ENCODE data around the gene PHF21A. TPM values are rescaled to one million over a fixed set of nuclear protein-coding genes. Genes with fewer than 3 reads are reported as not detected.

Gene PHF21A
- total RNA-seq, 4 donors from 2014 or later = 11.2 to 22.3 (median 15.9) TPM

DNA sequence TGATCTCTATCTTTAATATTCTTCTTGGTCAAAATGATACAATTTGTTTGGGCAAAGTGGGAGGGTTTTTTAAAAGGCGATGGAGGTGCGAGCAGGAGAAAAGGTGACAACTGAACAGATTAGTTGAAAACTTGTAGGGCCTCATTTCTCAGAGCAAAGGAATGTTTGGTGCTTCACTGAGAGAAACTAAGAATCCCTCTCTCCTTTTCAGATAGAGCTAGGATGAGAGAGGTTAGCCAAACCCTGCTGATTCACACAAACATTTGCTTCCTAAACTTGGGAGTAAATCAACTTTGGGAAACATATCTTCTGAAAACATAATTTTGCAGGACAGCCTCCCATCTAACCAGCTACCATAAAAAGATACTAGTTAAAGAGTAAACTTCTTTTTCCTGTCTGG is 57.0 kb downstream of the PHF21A start:
- peak overlapping the region in 3 of 4 donors; percentile 78 to 85 (median 83) for H3K27ac ChIP-seq
- TF ChIP-seq POLR2A (IDR thresholded peaks at IDR 0.05) = no peak
- no peak for TF ChIP-seq CTCF (IDR thresholded peaks at IDR 0.05)
- no peaks in the 10 kb centered on the region for H3K9me3 ChIP-seq
- no peak for DNase-seq
- peaks cover 0 to 74% (median 20%) of the 10 kb centered on the region in 3 donors for H3K4me1 ChIP-seq
- no peaks in the 10 kb centered on the region for H3K36me3 ChIP-seq
- H3K4me3 ChIP-seq = no peak overlapping the region
- 32 to 80% methylated on average over 2 of the region's 2 CpGs for WGBS, 2 donors
- no peaks in the 10 kb centered on the region for H3K27me3 ChIP-seq
- intact Hi-C loops (cut with DNase I) = no loop called here

GRCh38 chr11:46063138-46063537 is 58.1 kb downstream of the PHF21A start:
- Histone ChIP-seq H3K4me3 (no peak overlapping the region), H3K36me3 (no peaks in the 10 kb centered on the region), H3K27ac (peak overlapping the region in 1 of 4 donors; percentile 83), H3K27me3 (no peaks in the 10 kb centered on the region), H3K9me3 (no peaks in the 10 kb centered on the region), H3K4me1 (peaks cover 0 to 64% (median 20%) of the 10 kb centered on the region in 3 donors)
- intact Hi-C loops (cut with DNase I) = no loop called here
- DNase-seq = no peak
- WGBS, 2 donors = 79 to 96% methylated on average over 3 of the region's 3 CpGs
- no peak for TF ChIP-seq POLR2A (IDR thresholded peaks at IDR 0.05)
- no peak for TF ChIP-seq CTCF (IDR thresholded peaks at IDR 0.05)

GRCh38 chr11:46060013-46060412 is 61.2 kb downstream of the PHF21A start:
- no peak for DNase-seq
- TF ChIP-seq CTCF (IDR thresholded peaks at IDR 0.05) (no peak), POLR2A (IDR thresholded peaks at IDR 0.05) (no peak)
- Histone ChIP-seq H3K36me3 (no peaks in the 10 kb centered on the region), H3K27me3 (no peaks in the 10 kb centered on the region), H3K27ac (no peak overlapping the region), H3K9me3 (no peaks in the 10 kb centered on the region), H3K4me1 (peaks cover 0 to 34% (median 7%) of the 10 kb centered on the region in 3 donors), H3K4me3 (no peak overlapping the region)
- 100% methylated on average over 2 of the region's 2 CpGs for WGBS, 2 donors
- intact Hi-C loops (cut with DNase I) = no loop called here

GRCh38 chr11:46057489-46057888 is 63.8 kb downstream of the PHF21A start:
- Histone ChIP-seq H3K4me3 (no peak overlapping the region), H3K36me3 (no peaks in the 10 kb centered on the region), H3K27me3 (no peaks in the 10 kb centered on the region), H3K9me3 (no peaks in the 10 kb centered on the region), H3K27ac (no peak overlapping the region), H3K4me1 (peaks cover 0 to 9% (median 0%) of the 10 kb centered on the region in 3 donors)
- DNase-seq = no peak
- 80 to 85% methylated on average over 2 of the region's 2 CpGs for WGBS, 2 donors
- no peak for TF ChIP-seq POLR2A (IDR thresholded peaks at IDR 0.05)
- no peak for TF ChIP-seq CTCF (IDR thresholded peaks at IDR 0.05)
- intact Hi-C loops (cut with DNase I) = no loop called here

DNA sequence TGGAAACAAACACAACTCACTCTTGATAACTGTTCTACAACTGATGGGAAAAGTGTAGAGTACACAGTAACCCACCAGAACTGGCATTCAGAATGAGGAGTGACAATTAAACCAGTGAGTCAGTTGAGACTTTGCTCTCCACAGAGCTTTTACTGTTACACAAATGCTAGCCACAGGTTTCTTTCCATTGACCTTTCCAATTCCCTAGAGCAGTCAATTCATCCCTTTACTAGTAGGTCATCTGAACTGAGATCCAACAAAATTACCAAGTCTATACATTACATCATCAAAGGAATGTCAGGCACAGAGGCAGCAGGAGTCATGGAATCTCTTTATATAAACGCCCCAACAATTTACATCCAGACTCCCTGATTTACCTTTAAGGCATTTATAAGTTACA is 65.9 kb downstream of the PHF21A start:
- no peak for DNase-seq
- Histone ChIP-seq H3K4me3 (no peak overlapping the region), H3K27ac (no peak overlapping the region), H3K36me3 (no peaks in the 10 kb centered on the region), H3K9me3 (no peaks in the 10 kb centered on the region), H3K27me3 (no peaks in the 10 kb centered on the region), H3K4me1 (peaks cover 5 to 12% (median 7%) of the 10 kb centered on the region in 3 donors)
- intact Hi-C loops (cut with DNase I) = no loop called here
- WGBS, 2 donors = 86 to 89% methylated on average over 1 of the region's 1 CpG
- TF ChIP-seq CTCF (IDR thresholded peaks at IDR 0.05) = no peak
- TF ChIP-seq POLR2A (IDR thresholded peaks at IDR 0.05) = no peak
